ENCODE data around the gene KCNH1. TPM values are rescaled to one million over a fixed set of nuclear protein-coding genes. Genes with fewer than 3 reads are reported as not detected.

The KCNH1 gene
- total and polyA plus RNA-seq, 3 experiments from 2014 or later, result not detected

- POLR2A ChIA-PET, result no interaction called here
- Histone ChIP-seq H3K4me3 (ENCODE audit: low read length) (no peak overlapping the region), H3K27ac (ENCODE audit: low read depth, low read length) (no peak overlapping the region), H3K27me3 (ENCODE audit: insufficient read depth, low read length, poor library complexity, severe bottlenecking) (no peaks in the 10 kb centered on the region), H3K9me3 (ENCODE audit: low read length) (no peaks in the 10 kb centered on the region), H3K4me1 (ENCODE audit: insufficient read depth, low read length) (no peaks in the 10 kb centered on the region), H3K36me3 (ENCODE audit: insufficient read depth, low read length) (no peaks in the 10 kb centered on the region)
- Mint-ChIP-seq H3K9me3 (peaks cover 0 to 2% (median 0%) of the 10 kb centered on the region in 5 donors), H3K27ac (peak overlapping the region in 1 of 8 donors; percentile 48), H3K4me1 (no peaks in the 10 kb centered on the region), H3K36me3 (no peaks in the 10 kb centered on the region), H3K4me3 (peak overlapping the region in 1 of 7 donors; percentile 8), H3K27me3 (peaks cover 1 to 7% of the 10 kb centered on the region in 2 donors)
- CTCF ChIA-PET, result no interaction called here
- no peak for DNase-seq
Observed at GRCh38 chr1:210743038-210743437, 390.9 kb downstream of the KCNH1 start.

GRCh38 chr1:210741564-210741963 is 392.4 kb downstream of the KCNH1 start:
- H3K9me3 Mint-ChIP-seq, result peaks cover 0 to 3% (median 0%) of the 10 kb centered on the region in 5 donors

GRCh38 chr1:210739627-210740026 is 394.3 kb downstream of the KCNH1 start:
- DNase-seq, result no peak
- Histone ChIP-seq H3K27me3 (ENCODE audit: insufficient read depth, low read length, poor library complexity, severe bottlenecking) (no peaks in the 10 kb centered on the region), H3K4me1 (ENCODE audit: insufficient read depth, low read length) (no peaks in the 10 kb centered on the region), H3K9me3 (ENCODE audit: low read length) (no peaks in the 10 kb centered on the region), H3K27ac (ENCODE audit: low read depth, low read length) (no peak overlapping the region), H3K4me3 (ENCODE audit: low read length) (no peak overlapping the region), H3K36me3 (ENCODE audit: insufficient read depth, low read length) (no peaks in the 10 kb centered on the region)
- Mint-ChIP-seq H3K9me3 (peaks cover 0 to 3% (median 0%) of the 10 kb centered on the region in 5 donors), H3K4me1 (no peaks in the 10 kb centered on the region), H3K27ac (no peak overlapping the region), H3K4me3 (no peak overlapping the region), H3K36me3 (no peaks in the 10 kb centered on the region), H3K27me3 (peaks cover 8 to 20% of the 10 kb centered on the region in 2 donors)
- ChIA-PET POLR2A (no interaction called here), CTCF (no interaction called here)

More at GRCh38 chr1:210741564-210741963, 392.4 kb downstream of the KCNH1 start:
- no peaks in the 10 kb centered on the region for H3K36me3 ChIP-seq (ENCODE audit: insufficient read depth, low read length)
- no peaks in the 10 kb centered on the region for H3K27me3 ChIP-seq (ENCODE audit: insufficient read depth, low read length, poor library complexity, severe bottlenecking)
- no peak overlapping the region for H3K4me3 ChIP-seq (ENCODE audit: low read length)
- no peaks in the 10 kb centered on the region for H3K4me1 ChIP-seq (ENCODE audit: insufficient read depth, low read length)
- peaks cover 9 to 10% of the 10 kb centered on the region in 2 donors for H3K27me3 Mint-ChIP-seq
- no peaks in the 10 kb centered on the region for H3K4me1 Mint-ChIP-seq
- no peak overlapping the region for H3K27ac Mint-ChIP-seq
- H3K4me3 Mint-ChIP-seq, result no peak overlapping the region
- H3K36me3 Mint-ChIP-seq, result no peaks in the 10 kb centered on the region
- H3K9me3 ChIP-seq (ENCODE audit: low read length), result no peaks in the 10 kb centered on the region
- no peak overlapping the region for H3K27ac ChIP-seq (ENCODE audit: low read depth, low read length)
- ChIA-PET CTCF (no interaction called here), POLR2A (no interaction called here)
- DNase-seq, result no peak

- Histone ChIP-seq H3K27me3 (ENCODE audit: insufficient read depth, low read length, poor library complexity, severe bottlenecking) (no peaks in the 10 kb centered on the region), H3K4me1 (ENCODE audit: insufficient read depth, low read length) (no peaks in the 10 kb centered on the region), H3K4me3 (ENCODE audit: low read length) (no peak overlapping the region), H3K9me3 (ENCODE audit: low read length) (no peaks in the 10 kb centered on the region), H3K36me3 (ENCODE audit: insufficient read depth, low read length) (no peaks in the 10 kb centered on the region), H3K27ac (ENCODE audit: low read depth, low read length) (no peak overlapping the region)
- CTCF ChIA-PET, result interaction anchor here (0.6 to 0.7 kb wide), 2 partner anchors 215 to 587 kb away, joined by 3 read pairs; no protein-coding TSS in a partner anchor
- H3K27ac Mint-ChIP-seq, result no peak overlapping the region
- H3K27me3 Mint-ChIP-seq, result peaks cover 10 to 24% of the 10 kb centered on the region in 2 donors
- H3K4me3 Mint-ChIP-seq, result no peak overlapping the region
- H3K4me1 Mint-ChIP-seq, result no peaks in the 10 kb centered on the region
- POLR2A ChIA-PET, result no interaction called here
- peaks cover 0 to 3% (median 0%) of the 10 kb centered on the region in 5 donors for H3K9me3 Mint-ChIP-seq
- no peak for DNase-seq
- no peaks in the 10 kb centered on the region for H3K36me3 Mint-ChIP-seq
Observed at GRCh38 chr1:210738256-210738655, 395.7 kb downstream of the KCNH1 start.

GRCh38 chr1:210736713-210737112 is 397.2 kb downstream of the KCNH1 start:
- H3K27me3 Mint-ChIP-seq, result peaks cover 9 to 24% of the 10 kb centered on the region in 2 donors

GRCh38 chr1:210731597-210731996 is 402.4 kb downstream of the KCNH1 start:
- no peaks in the 10 kb centered on the region for H3K4me1 ChIP-seq (ENCODE audit: insufficient read depth, low read length)
- Mint-ChIP-seq H3K36me3 (no peaks in the 10 kb centered on the region), H3K4me3 (no peak overlapping the region), H3K27ac (no peak overlapping the region), H3K27me3 (peaks cover 6 to 15% of the 10 kb centered on the region in 2 donors), H3K9me3 (peaks cover 0 to 1% (median 0%) of the 10 kb centered on the region in 5 donors), H3K4me1 (no peaks in the 10 kb centered on the region)
- ChIA-PET CTCF (no interaction called here), POLR2A (no interaction called here)
- H3K27ac ChIP-seq (ENCODE audit: low read depth, low read length), result no peak overlapping the region
- no peaks in the 10 kb centered on the region for H3K9me3 ChIP-seq (ENCODE audit: low read length)
- no peaks in the 10 kb centered on the region for H3K27me3 ChIP-seq (ENCODE audit: insufficient read depth, low read length, poor library complexity, severe bottlenecking)
- H3K4me3 ChIP-seq (ENCODE audit: low read length), result no peak overlapping the region
- DNase-seq, result no peak
- H3K36me3 ChIP-seq (ENCODE audit: insufficient read depth, low read length), result no peaks in the 10 kb centered on the region

More at GRCh38 chr1:210736713-210737112, 397.2 kb downstream of the KCNH1 start:
- no peaks in the 10 kb centered on the region for H3K4me1 ChIP-seq (ENCODE audit: insufficient read depth, low read length)
- no peaks in the 10 kb centered on the region for H3K36me3 Mint-ChIP-seq
- peaks cover 0 to 3% (median 0%) of the 10 kb centered on the region in 5 donors for H3K9me3 Mint-ChIP-seq
- POLR2A ChIA-PET, result no interaction called here
- no peak overlapping the region for H3K27ac Mint-ChIP-seq
- H3K4me3 Mint-ChIP-seq, result no peak overlapping the region
- H3K36me3 ChIP-seq (ENCODE audit: insufficient read depth, low read length), result no peaks in the 10 kb centered on the region
- no peak overlapping the region for H3K27ac ChIP-seq (ENCODE audit: low read depth, low read length)
- H3K9me3 ChIP-seq (ENCODE audit: low read length), result no peaks in the 10 kb centered on the region
- H3K4me1 Mint-ChIP-seq, result no peaks in the 10 kb centered on the region
- H3K27me3 ChIP-seq (ENCODE audit: insufficient read depth, low read length, poor library complexity, severe bottlenecking), result no peaks in the 10 kb centered on the region
- H3K4me3 ChIP-seq (ENCODE audit: low read length), result no peak overlapping the region
- CTCF ChIA-PET, result no interaction called here
- no peak for DNase-seq

- H3K36me3 ChIP-seq (ENCODE audit: insufficient read depth, low read length), result no peaks in the 10 kb centered on the region
- no peak overlapping the region for H3K4me3 ChIP-seq (ENCODE audit: low read length)
- no peaks in the 10 kb centered on the region for H3K27me3 ChIP-seq (ENCODE audit: insufficient read depth, low read length, poor library complexity, severe bottlenecking)
- Mint-ChIP-seq H3K9me3 (peaks cover 0 to 1% (median 0%) of the 10 kb centered on the region in 5 donors), H3K4me3 (no peak overlapping the region), H3K36me3 (no peaks in the 10 kb centered on the region), H3K4me1 (no peaks in the 10 kb centered on the region), H3K27me3 (peaks cover 9 to 12% of the 10 kb centered on the region in 2 donors), H3K27ac (no peak overlapping the region)
- H3K4me1 ChIP-seq (ENCODE audit: insufficient read depth, low read length), result no peaks in the 10 kb centered on the region
- H3K27ac ChIP-seq (ENCODE audit: low read depth, low read length), result no peak overlapping the region
- DNase-seq, result no peak
- CTCF ChIA-PET, result no interaction called here
- POLR2A ChIA-PET, result no interaction called here
- H3K9me3 ChIP-seq (ENCODE audit: low read length), result no peaks in the 10 kb centered on the region
Observed at GRCh38 chr1:210731193-210731592, 402.8 kb downstream of the KCNH1 start.

GRCh38 chr1:210730023-210730422 is 403.9 kb downstream of the KCNH1 start:
- ChIA-PET CTCF (no interaction called here), POLR2A (no interaction called here)
- Histone ChIP-seq H3K36me3 (ENCODE audit: insufficient read depth, low read length) (no peaks in the 10 kb centered on the region), H3K4me3 (ENCODE audit: low read length) (no peak overlapping the region), H3K9me3 (ENCODE audit: low read length) (no peaks in the 10 kb centered on the region), H3K27ac (ENCODE audit: low read depth, low read length) (no peak overlapping the region), H3K4me1 (ENCODE audit: insufficient read depth, low read length) (no peaks in the 10 kb centered on the region), H3K27me3 (ENCODE audit: insufficient read depth, low read length, poor library complexity, severe bottlenecking) (no peaks in the 10 kb centered on the region)
- Mint-ChIP-seq H3K36me3 (no peaks in the 10 kb centered on the region), H3K27ac (no peak overlapping the region), H3K4me1 (no peaks in the 10 kb centered on the region), H3K27me3 (peaks cover 6 to 10% of the 10 kb centered on the region in 2 donors), H3K9me3 (peaks cover 0 to 1% (median 0%) of the 10 kb centered on the region in 5 donors), H3K4me3 (no peak overlapping the region)
- no peak for DNase-seq

Measured in CD8-positive, alpha-beta memory T cell (primary cell).